HEK293 (cell line): ENCODE data around the gene SAV1.

Source experiments
- CTCF ChIA-PET: fragments of 350-600 bp; formaldehyde crosslinking; extraction: SDS; loops from one replicate; lab custom pipeline; 2021; ENCODE audit warnings: antibody characterized with exemption; lab: Yijun Ruan, JAX
- POLR2A ChIA-PET: fragments of 300-600 bp; formaldehyde crosslinking; extraction: SDS; loops from one replicate; lab custom pipeline; 2020; ENCODE audit warnings: antibody characterized with exemption, inconsistent platforms; lab: Yijun Ruan, JAX
- H3K27ac ChIP-seq: fragments of 200-500 bp; sonication (Bioruptor generic); 2 replicates; pipeline ENCODE4 v1.5.1; 2014; ENCODE audit warnings: low read depth, low read length, control low read depth, inconsistent platforms; ENCODE audit errors: extremely low read depth
- H3K36me3 ChIP-seq, 2 experiments: fragments of 200-500 bp in 1 of 2; sonication (Bioruptor generic) in 1 of 2; 1 replicate in 1 of 2; 2 replicates in 1 of 2; pipeline ENCODE4 v1.5.1; 2014 to 2017; ENCODE audit warnings: inconsistent platforms in 2 of 2, low read length in 2 of 2; ENCODE audit not compliant: control insufficient read depth in 2 of 2, insufficient read depth in 1 of 2
- H3K4me1 ChIP-seq: fragments of 200-500 bp; sonication (Bioruptor generic); 2 replicates; pipeline ENCODE4 v1.5.1; 2014; ENCODE audit warnings: mild to moderate bottlenecking, low read length, inconsistent platforms; ENCODE audit not compliant: control insufficient read depth, insufficient read depth
- H3K4me3 ChIP-seq: 2 replicates; pipeline ENCODE4 v1.5.1; 2011; ENCODE audit warnings: low read depth, mild to moderate bottlenecking, control low read depth, low read length, moderate library complexity
- H3K9me3 ChIP-seq: fragments of 200-500 bp; sonication (Bioruptor generic); 2 replicates; pipeline ENCODE4 v1.5.1; 2014; ENCODE audit warnings: low read depth, low read length, inconsistent platforms; ENCODE audit not compliant: control insufficient read depth, insufficient read depth
- FEZF1 ChIP-seq: fragments of 450-650 bp; formaldehyde crosslinking; IDR thresholded peaks from 2 replicates; pipeline ENCODE4 v1.5.1; 2016; ENCODE audit warnings: missing biosample characterization, missing genetic modification characterization
- GLIS1 ChIP-seq: fragments of 450-650 bp; formaldehyde crosslinking; IDR thresholded peaks from 2 replicates; pipeline ENCODE4 v1.5.1; 2016; ENCODE audit warnings: missing biosample characterization, missing genetic modification characterization
- OSR2 ChIP-seq: fragments of 450-650 bp; formaldehyde crosslinking; IDR thresholded peaks from 2 replicates; pipeline ENCODE4 v1.5.1; 2016; ENCODE audit warnings: missing biosample characterization, missing genetic modification characterization
- OVOL3 ChIP-seq: fragments of 450-650 bp; formaldehyde crosslinking; IDR thresholded peaks from 2 replicates; pipeline ENCODE4 v1.5.1; 2016; ENCODE audit warnings: missing biosample characterization, missing genetic modification characterization
- YY1 ChIP-seq: fragments of 450-650 bp; formaldehyde crosslinking; IDR thresholded peaks from 2 replicates; pipeline ENCODE4 v1.5.1; 2018; ENCODE audit warnings: missing biosample characterization, missing genetic modification characterization
- ZFHX2 ChIP-seq: fragments of 450-650 bp; formaldehyde crosslinking; conservative IDR thresholded peaks from 2 replicates; pipeline ENCODE4 v1.5.1; 2016; ENCODE audit warnings: missing biosample characterization, missing genetic modification characterization
- ZFP37 ChIP-seq: fragments of 450-650 bp; formaldehyde crosslinking; IDR thresholded peaks from 2 replicates; pipeline ENCODE4 v1.5.1; 2016; ENCODE audit warnings: missing biosample characterization, missing genetic modification characterization
- ZNF530 ChIP-seq: fragments of 450-650 bp; formaldehyde crosslinking; IDR thresholded peaks from 2 replicates; pipeline ENCODE4 v1.5.1; 2016; ENCODE audit warnings: low read depth, missing biosample characterization, missing genetic modification characterization
- ZNF555 ChIP-seq: fragments of 450-650 bp; formaldehyde crosslinking; conservative IDR thresholded peaks from 2 replicates; pipeline ENCODE4 v1.5.1; 2017; ENCODE audit warnings: missing biosample characterization, mild to moderate bottlenecking, missing genetic modification characterization, inconsistent platforms
- ZNF561 ChIP-seq: fragments of 450-650 bp; IDR thresholded peaks from 2 replicates; pipeline ENCODE4 v1.5.1; 2018; ENCODE audit warnings: missing biosample characterization, missing genetic modification characterization, borderline replicate concordance
- ZNF600 ChIP-seq: fragments of 450-650 bp; formaldehyde crosslinking; IDR thresholded peaks from 2 replicates; pipeline ENCODE4 v1.5.1; 2016; ENCODE audit warnings: missing biosample characterization, missing genetic modification characterization
- ZNF785 ChIP-seq: fragments of 450-650 bp; formaldehyde crosslinking; IDR thresholded peaks from 2 replicates; pipeline ENCODE4 v1.5.1; 2016; ENCODE audit warnings: missing biosample characterization, missing genetic modification characterization
- ZNF792 ChIP-seq: fragments of 450-650 bp; formaldehyde crosslinking; IDR thresholded peaks from 2 replicates; pipeline ENCODE4 v1.5.1; 2016; ENCODE audit warnings: missing biosample characterization, missing genetic modification characterization
- ZNF843 ChIP-seq: fragments of 450-650 bp; formaldehyde crosslinking; IDR thresholded peaks from 2 replicates; pipeline ENCODE4 v1.5.1; 2016; ENCODE audit warnings: missing biosample characterization, missing genetic modification characterization
- ZXDB ChIP-seq: fragments of 450-650 bp; formaldehyde crosslinking; IDR thresholded peaks from 2 replicates; pipeline ENCODE4 v1.5.1; 2016; ENCODE audit warnings: missing biosample characterization, missing genetic modification characterization
- TF ChIP-seq, protein P1 (sequence below): fragments of 450-650 bp; formaldehyde crosslinking; IDR thresholded peaks from 2 replicates; pipeline ENCODE4 v1.5.1; 2017; ENCODE audit warnings: missing biosample characterization, missing genetic modification characterization
- TF ChIP-seq, protein P2 (sequence below): fragments of 450-650 bp; formaldehyde crosslinking; IDR thresholded peaks from 2 replicates; pipeline ENCODE4 v1.5.1; 2017; ENCODE audit warnings: missing biosample characterization, missing genetic modification characterization
- TF ChIP-seq, protein P3 (sequence below): fragments of 450-650 bp; formaldehyde crosslinking; IDR thresholded peaks from 2 replicates; pipeline ENCODE4 v1.5.1; 2016; ENCODE audit warnings: missing biosample characterization, missing genetic modification characterization
- TF ChIP-seq, protein P4 (sequence below): fragments of 450-650 bp; formaldehyde crosslinking; IDR thresholded peaks from 2 replicates; pipeline ENCODE4 v1.5.1; 2016; ENCODE audit warnings: missing biosample characterization, missing genetic modification characterization, low read depth
- TF ChIP-seq, protein P5 (sequence below): fragments of 450-650 bp; formaldehyde crosslinking; IDR thresholded peaks from 2 replicates; pipeline ENCODE4 v1.5.1; 2016; ENCODE audit warnings: missing biosample characterization, missing genetic modification characterization
- TF ChIP-seq, protein P6 (sequence below): fragments of 450-650 bp; formaldehyde crosslinking; IDR thresholded peaks from 2 replicates; pipeline ENCODE4 v1.5.1; 2016; ENCODE audit warnings: missing biosample characterization, missing genetic modification characterization

SAV1 gene

DNA sequence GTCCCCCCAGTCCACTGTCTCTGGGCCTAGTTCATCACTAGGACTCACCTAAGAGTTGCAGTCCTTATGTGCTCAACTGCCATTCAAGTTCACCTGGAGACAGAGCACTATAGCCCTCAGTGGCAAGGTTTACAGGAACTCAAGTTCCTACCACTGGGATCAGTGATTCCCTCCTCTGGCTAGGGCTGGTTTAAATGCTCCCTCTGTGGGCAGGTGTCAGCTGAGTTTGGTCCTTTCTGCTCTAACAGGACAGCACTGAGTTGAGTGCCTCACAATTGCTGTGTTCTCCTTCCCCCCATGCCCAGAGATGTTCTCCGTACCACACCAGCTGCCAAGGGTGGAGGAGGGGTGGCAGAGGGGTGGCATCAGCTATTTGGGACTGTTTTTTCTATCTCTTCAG lies 20.8 kb upstream of the SAV1 start (continued):
- TF ChIP-seq, protein P1, sequence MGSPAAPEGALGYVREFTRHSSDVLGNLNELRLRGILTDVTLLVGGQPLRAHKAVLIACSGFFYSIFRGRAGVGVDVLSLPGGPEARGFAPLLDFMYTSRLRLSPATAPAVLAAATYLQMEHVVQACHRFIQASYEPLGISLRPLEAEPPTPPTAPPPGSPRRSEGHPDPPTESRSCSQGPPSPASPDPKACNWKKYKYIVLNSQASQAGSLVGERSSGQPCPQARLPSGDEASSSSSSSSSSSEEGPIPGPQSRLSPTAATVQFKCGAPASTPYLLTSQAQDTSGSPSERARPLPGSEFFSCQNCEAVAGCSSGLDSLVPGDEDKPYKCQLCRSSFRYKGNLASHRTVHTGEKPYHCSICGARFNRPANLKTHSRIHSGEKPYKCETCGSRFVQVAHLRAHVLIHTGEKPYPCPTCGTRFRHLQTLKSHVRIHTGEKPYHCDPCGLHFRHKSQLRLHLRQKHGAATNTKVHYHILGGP (tag by site-specific recombination), result no peak
- TF ChIP-seq OVOL3 (tag by site-specific recombination), result no peak
- TF ChIP-seq ZNF561, result no peak
- TF ChIP-seq ZFP37 (tag by site-specific recombination), result no peak
- no peak for TF ChIP-seq ZNF555 (tag by site-specific recombination)

DNA sequence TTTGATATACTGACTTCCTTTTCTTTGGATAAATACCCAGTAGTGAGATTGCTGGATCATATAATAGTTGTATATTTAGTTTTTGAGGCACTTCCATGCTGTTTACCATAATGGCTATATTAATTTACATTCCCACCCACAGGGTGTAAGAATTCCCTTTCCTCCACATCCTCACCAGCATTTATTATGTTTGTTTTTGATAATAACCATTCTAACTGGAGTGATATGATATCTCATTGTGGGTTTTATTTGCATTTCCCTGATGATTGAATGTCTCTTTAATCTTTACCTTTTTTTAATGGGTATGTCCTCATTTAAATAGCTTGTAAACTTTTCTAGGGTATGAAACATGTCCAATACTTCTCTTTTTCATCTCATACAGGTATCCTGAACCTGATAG lies 11.6 kb upstream of the SAV1 start:
- TF ChIP-seq ZFHX2 (tag by site-specific recombination) (0 out of 2 replicates have a peak, but pooled peaks have one; percentile 18), ZNF792 (tag by site-specific recombination) (no peak), ZNF785 (no peak), ZNF843 (tag by site-specific recombination) (peak; percentile 62; the same call in 1 of the 2 replicates), GLIS1 (tag by site-specific recombination) (0 out of 2 replicates have a peak, but pooled peaks have one; percentile 13), ZNF600 (tag by site-specific recombination) (no peak), OSR2 (tag by site-specific recombination) (peak; percentile 63; the same call in 1 of the 2 replicates), ZNF530 (tag by site-specific recombination) (no peak), ZXDB (tag by site-specific recombination) (peak; percentile 35; the same call in 1 of the 2 replicates), FEZF1 (tag by site-specific recombination) (peak; percentile 57)
- TF ChIP-seq, protein P2, sequence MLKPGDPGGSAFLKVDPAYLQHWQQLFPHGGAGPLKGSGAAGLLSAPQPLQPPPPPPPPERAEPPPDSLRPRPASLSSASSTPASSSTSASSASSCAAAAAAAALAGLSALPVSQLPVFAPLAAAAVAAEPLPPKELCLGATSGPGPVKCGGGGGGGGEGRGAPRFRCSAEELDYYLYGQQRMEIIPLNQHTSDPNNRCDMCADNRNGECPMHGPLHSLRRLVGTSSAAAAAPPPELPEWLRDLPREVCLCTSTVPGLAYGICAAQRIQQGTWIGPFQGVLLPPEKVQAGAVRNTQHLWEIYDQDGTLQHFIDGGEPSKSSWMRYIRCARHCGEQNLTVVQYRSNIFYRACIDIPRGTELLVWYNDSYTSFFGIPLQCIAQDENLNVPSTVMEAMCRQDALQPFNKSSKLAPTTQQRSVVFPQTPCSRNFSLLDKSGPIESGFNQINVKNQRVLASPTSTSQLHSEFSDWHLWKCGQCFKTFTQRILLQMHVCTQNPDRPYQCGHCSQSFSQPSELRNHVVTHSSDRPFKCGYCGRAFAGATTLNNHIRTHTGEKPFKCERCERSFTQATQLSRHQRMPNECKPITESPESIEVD (tag by site-specific recombination), result peak; percentile 75
- TF ChIP-seq, protein P3, sequence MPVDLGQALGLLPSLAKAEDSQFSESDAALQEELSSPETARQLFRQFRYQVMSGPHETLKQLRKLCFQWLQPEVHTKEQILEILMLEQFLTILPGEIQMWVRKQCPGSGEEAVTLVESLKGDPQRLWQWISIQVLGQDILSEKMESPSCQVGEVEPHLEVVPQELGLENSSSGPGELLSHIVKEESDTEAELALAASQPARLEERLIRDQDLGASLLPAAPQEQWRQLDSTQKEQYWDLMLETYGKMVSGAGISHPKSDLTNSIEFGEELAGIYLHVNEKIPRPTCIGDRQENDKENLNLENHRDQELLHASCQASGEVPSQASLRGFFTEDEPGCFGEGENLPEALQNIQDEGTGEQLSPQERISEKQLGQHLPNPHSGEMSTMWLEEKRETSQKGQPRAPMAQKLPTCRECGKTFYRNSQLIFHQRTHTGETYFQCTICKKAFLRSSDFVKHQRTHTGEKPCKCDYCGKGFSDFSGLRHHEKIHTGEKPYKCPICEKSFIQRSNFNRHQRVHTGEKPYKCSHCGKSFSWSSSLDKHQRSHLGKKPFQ (tag by site-specific recombination), result 0 out of 2 replicates have a peak, but pooled peaks have one; percentile 29
- TF ChIP-seq, protein P4, sequence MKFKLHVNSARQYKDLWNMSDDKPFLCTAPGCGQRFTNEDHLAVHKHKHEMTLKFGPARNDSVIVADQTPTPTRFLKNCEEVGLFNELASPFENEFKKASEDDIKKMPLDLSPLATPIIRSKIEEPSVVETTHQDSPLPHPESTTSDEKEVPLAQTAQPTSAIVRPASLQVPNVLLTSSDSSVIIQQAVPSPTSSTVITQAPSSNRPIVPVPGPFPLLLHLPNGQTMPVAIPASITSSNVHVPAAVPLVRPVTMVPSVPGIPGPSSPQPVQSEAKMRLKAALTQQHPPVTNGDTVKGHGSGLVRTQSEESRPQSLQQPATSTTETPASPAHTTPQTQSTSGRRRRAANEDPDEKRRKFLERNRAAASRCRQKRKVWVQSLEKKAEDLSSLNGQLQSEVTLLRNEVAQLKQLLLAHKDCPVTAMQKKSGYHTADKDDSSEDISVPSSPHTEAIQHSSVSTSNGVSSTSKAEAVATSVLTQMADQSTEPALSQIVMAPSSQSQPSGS, result no peak
- CTCF ChIA-PET, result interaction anchor here (0.6 kb wide), 1 partner anchor 35 kb away, joined by 3 read pairs; no protein-coding TSS in a partner anchor
- peaks cover 7% of the 10 kb centered on the region for H3K4me1 ChIP-seq

DNA sequence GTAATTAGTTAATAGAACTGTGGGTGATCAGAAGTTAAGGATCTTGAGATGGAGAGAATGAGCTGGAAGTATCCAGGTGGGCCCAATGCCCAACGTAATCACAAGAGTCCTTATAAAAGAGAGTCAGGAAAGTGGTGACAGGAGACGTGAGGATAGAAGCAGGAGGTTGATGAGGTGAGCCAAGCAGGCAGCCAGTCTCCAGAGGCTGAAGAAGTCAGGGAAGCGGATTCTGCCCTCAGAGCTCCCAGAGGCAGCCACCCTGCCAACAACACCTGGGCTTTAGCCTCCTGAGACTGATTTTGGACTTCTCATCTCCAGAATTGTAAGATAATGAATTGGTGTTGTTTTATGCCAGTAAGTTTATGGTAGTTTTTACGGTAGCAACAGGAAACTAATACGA lies 10.1 kb upstream of the SAV1 start:
- H3K9me3 ChIP-seq, result no peaks in the 10 kb centered on the region
- TF ChIP-seq, protein P5, sequence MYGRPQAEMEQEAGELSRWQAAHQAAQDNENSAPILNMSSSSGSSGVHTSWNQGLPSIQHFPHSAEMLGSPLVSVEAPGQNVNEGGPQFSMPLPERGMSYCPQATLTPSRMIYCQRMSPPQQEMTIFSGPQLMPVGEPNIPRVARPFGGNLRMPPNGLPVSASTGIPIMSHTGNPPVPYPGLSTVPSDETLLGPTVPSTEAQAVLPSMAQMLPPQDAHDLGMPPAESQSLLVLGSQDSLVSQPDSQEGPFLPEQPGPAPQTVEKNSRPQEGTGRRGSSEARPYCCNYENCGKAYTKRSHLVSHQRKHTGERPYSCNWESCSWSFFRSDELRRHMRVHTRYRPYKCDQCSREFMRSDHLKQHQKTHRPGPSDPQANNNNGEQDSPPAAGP (tag by site-specific recombination), result no peak
- TF ChIP-seq, protein P6, sequence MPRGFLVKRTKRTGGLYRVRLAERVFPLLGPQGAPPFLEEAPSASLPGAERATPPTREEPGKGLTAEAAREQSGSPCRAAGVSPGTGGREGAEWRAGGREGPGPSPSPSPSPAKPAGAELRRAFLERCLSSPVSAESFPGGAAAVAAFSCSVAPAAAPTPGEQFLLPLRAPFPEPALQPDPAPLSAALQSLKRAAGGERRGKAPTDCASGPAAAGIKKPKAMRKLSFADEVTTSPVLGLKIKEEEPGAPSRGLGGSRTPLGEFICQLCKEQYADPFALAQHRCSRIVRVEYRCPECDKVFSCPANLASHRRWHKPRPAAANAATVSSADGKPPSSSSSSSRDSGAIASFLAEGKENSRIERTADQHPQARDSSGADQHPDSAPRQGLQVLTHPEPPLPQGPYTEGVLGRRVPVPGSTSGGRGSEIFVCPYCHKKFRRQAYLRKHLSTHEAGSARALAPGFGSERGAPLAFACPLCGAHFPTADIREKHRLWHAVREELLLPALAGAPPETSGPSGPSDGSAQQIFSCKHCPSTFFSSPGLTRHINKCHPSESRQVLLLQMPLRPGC, result no peak
- no peak for TF ChIP-seq YY1 (tag by site-specific recombination)
- H3K4me3 ChIP-seq, result no peak overlapping the region
- no peaks in the 10 kb centered on the region for H3K36me3 ChIP-seq
- peaks cover 7% of the 10 kb centered on the region for H3K4me1 ChIP-seq
- POLR2A ChIA-PET, result interaction anchor here (2.0 kb wide), 1 partner anchor 10 kb away, joined by 11 read pairs; the partner anchor contains the start of gene SAV1
- no peak overlapping the region for H3K27ac ChIP-seq
- CTCF ChIA-PET, result interaction anchor here (0.7 kb wide), 1 partner anchor 15 kb away, joined by 3 read pairs; no protein-coding TSS in a partner anchor

More for the DNA sequence above, 11.6 kb upstream of the SAV1 start:
- no peaks in the 10 kb centered on the region for H3K36me3 ChIP-seq
- POLR2A ChIA-PET, result no interaction called here
- no peak overlapping the region for H3K27ac ChIP-seq
- H3K9me3 ChIP-seq, result no peaks in the 10 kb centered on the region
- H3K4me3 ChIP-seq, result no peak overlapping the region
